Right ventricle myocardium inferior (tissue), 1 donor: ENCODE measurements around the gene F12. TPM values are rescaled to one million over a fixed set of nuclear protein-coding genes. Genes with fewer than 3 reads are reported as not detected.

Experiments
- ATAC-seq: fragments of 200-7000 bp; cut with Tn5 transposase; one replicate; pipeline ENCODE4 v1.9.1; 2020; ENCODE audit warnings: mild to moderate bottlenecking, moderate library complexity
- DNase-seq: peaks from one replicate; pipeline ENCODE4 v3.0.0; 2021; ENCODE audit errors: missing footprints
- intact Hi-C: fragments of 100-400 bp; cut with DNase I; formaldehyde crosslinking; loops from one replicate; pipeline ENCODE4 v1.11.0; 2022
- total RNA-seq: library from RNA; stranded (reverse); fragmentation: NEBNext Ultra II Directional; extraction: Animal tissue kit (Norgen Biotek cat#: 25700); gene quantifications from one replicate; pipeline ENCODE4 v1.2.1, GENCODE V29; 2021
- donor health status: DM: no; HTN: yes; CAD: no; lungs with severe emphysema.

F12 gene
- total RNA-seq, 1 donor from 2014 or later = not detected

GRCh38 chr5:177397875-177398390 lies 11.4 kb downstream of the F12 start:
- ATAC-seq (no peak), DNase-seq (no peak)
- intact Hi-C loops = no loop called here

GRCh38 chr5:177396807-177397206 lies 12.6 kb downstream of the F12 start:
- ATAC-seq (no peak), DNase-seq (no peak)
- intact Hi-C loops = no loop called here

- intact Hi-C loops = no loop called here
- no peak for DNase-seq
- ATAC-seq = no peak
Measured at GRCh38 chr5:177396078-177396477, 13.3 kb downstream of the F12 start.

- intact Hi-C loops = no loop called here
- no peak for ATAC-seq
- DNase-seq = no peak
Measured at GRCh38 chr5:177393990-177394389, 15.4 kb downstream of the F12 start.

- intact Hi-C loops = no loop called here
- ATAC-seq = no peak
- no peak for DNase-seq
Measured at GRCh38 chr5:177393206-177393765, 16.1 kb downstream of the F12 start.

- no peak for ATAC-seq
- intact Hi-C loops = no loop called here
- no peak for DNase-seq
Measured at GRCh38 chr5:177392765-177393164, 16.6 kb downstream of the F12 start.

GRCh38 chr5:177390363-177391300 lies 18.7 kb downstream of the F12 start:
- intact Hi-C loops = loop anchor here (1.0 kb wide), 2 partner anchors 64 to 110 kb away; no protein-coding TSS in a partner anchor
- peak; percentile 83 for ATAC-seq

GRCh38 chr5:177389241-177390169 lies 19.9 kb downstream of the F12 start:
- DNase-seq = peak; percentile 44
- intact Hi-C loops = loop anchor here (1.0 to 10.0 kb wide), 3 partner anchors 65 to 275 kb away; no protein-coding TSS in a partner anchor
- ATAC-seq = peak; percentile 23

More at GRCh38 chr5:177390363-177391300, 18.7 kb downstream of the F12 start:
- DNase-seq = peak; percentile 79

- intact Hi-C loops = loop anchor here (10.0 kb wide), 1 partner anchor 274 kb away; no protein-coding TSS in a partner anchor
- DNase-seq (peak; percentile 18), ATAC-seq (no peak)
Measured at GRCh38 chr5:177388521-177389052, 20.8 kb downstream of the F12 start.

GRCh38 chr5:177387405-177387804 lies 22.0 kb downstream of the F12 start:
- no peak for ATAC-seq
- intact Hi-C loops = loop anchor here (10.0 kb wide), 1 partner anchor 273 kb away; no protein-coding TSS in a partner anchor
- peak; percentile 53 for DNase-seq

- ATAC-seq (no peak), DNase-seq (no peak)
- intact Hi-C loops = loop anchor here (10.0 kb wide), 1 partner anchor 272 kb away; no protein-coding TSS in a partner anchor
Measured at GRCh38 chr5:177386542-177386941, 22.8 kb downstream of the F12 start.

- no peak for DNase-seq
- intact Hi-C loops = loop anchor here (10.0 kb wide), 1 partner anchor 271 kb away; no protein-coding TSS in a partner anchor
- ATAC-seq = no peak
Measured at GRCh38 chr5:177385720-177386119, 23.6 kb downstream of the F12 start.

GRCh38 chr5:177384134-177384533 lies 25.2 kb downstream of the F12 start, which contains the start of gene SLC34A1:
Gene SLC34A1, plus strand, starts transcription at chr5:177384434. Its CDS starts 1,308 bp downstream, at chr5:177385742.
- intact Hi-C loops = loop anchor here (10.0 kb wide), 1 partner anchor 269 kb away; no protein-coding TSS in a partner anchor
- ATAC-seq (no peak), DNase-seq (peak; percentile 33)

GRCh38 chr5:177383181-177383580 lies 26.2 kb downstream of the F12 start:
- intact Hi-C loops = loop anchor here (10.0 kb wide), 1 partner anchor 268 kb away; no protein-coding TSS in a partner anchor
- ATAC-seq = no peak
- no peak for DNase-seq

GRCh38 chr5:177382423-177383029 lies 26.8 kb downstream of the F12 start:
- ATAC-seq (peak; percentile 77), DNase-seq (no peak)
- intact Hi-C loops = loop anchor here (10.0 kb wide), 1 partner anchor 268 kb away; no protein-coding TSS in a partner anchor

GRCh38 chr5:177380805-177381126 lies 28.6 kb downstream of the F12 start:
- intact Hi-C loops = loop anchor here (10.0 kb wide), 1 partner anchor 266 kb away; no protein-coding TSS in a partner anchor
- ATAC-seq = no peak
- DNase-seq = no peak
